Putamen (tissue), 1 donor: ENCODE measurements around the gene TMEM135.
A peak's percentile ranks its signal among the peaks of the same experiment; 100 is the strongest.
"Not testable (repeated sequence)": the region's sequence is repeated elsewhere in the genome, so short reads cannot be mapped to it uniquely, and the experiment has no call there.

Source experiments
- DNase-seq: peaks from one replicate; pipeline ENCODE4 v3.0.0-alpha.2; 2016; ENCODE audit warnings: low spot score

Gene TMEM135

DNA sequence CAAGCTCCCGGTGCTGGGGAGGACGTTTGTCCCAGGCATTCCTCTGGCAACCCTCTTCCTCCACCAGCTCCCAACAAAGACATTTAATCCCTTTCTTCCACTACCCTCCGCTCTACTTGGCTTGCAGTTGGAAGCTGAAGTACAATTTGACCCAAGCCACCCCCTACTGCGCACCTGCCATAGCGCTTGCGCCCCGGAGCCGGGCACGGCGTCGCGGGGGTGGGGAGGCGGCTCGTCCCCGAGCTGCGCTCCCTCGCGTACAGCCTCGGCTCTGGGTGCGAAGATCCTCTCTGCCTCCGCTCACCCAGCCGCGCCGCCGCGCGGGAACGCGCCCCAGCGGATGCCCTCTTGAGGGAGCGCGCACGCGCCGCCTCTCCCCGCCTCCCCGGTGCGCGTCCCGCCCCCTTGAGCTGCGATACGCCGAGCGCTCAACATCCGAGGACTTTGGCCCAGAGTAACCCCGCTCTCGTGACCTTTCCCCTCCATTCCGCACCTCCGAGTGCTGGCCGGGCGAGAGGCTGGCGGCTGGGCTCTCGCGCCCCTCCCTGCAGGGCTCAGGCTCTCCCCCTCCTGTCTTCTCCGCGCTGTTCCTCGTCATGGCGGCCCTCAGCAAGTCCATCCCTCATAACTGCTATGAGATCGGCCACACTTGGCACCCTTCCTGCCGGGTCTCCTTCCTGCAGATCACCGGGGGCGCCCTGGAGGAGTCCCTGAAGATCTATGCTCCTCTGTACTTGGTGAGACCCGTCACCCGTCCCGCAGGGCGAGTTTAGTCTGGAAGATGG lies at the start of gene TMEM135:
TSS of gene TMEM135 (plus strand) at position 485 of the 785 bp plus-strand sequence. CDS start at position 597, 112 bp downstream.
- DNase-seq = peak; percentile 95

DNA sequence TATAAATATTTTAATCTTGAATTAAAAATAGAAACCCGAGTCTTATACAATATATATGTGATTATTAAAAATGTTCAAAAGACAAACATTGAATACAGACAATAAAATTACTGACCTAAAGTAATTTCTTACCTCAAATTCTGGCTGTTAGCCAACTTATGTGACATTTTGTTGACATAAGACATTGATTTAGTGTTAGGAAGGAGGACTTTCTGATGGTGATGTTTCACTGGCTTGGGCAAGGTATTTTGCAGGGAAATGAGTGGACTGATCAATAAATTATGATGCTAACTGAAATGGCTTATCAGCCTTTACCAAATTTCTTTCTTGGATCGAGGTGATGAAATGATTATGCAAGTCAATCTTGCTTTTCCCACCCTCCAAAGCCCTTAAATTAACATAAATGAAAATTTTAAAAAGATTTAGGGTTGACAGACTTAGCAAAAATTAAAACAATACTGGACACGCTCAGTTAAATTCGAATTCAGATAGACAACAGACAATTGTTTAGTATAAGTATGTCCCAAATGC lies 49.3 kb upstream of the TMEM135 start:
- no peak for DNase-seq

DNA sequence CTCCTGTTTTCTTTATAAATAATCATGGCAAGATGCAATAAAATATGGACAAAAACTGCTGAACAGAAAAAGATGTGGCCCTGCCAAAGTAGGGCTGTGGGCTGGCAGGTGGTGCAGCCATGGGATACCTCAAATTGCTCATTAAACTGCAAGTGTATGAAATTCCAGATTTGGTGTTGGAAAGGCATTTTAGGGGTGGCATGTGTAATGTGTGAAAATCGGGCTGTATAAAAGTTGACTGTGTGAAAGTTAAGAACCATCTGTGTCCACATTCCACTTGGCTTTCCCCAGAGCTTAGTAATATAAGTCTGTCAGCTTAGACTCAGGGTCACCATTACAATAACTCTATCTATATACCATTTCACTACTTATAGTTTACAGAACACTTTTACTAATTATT lies 47.7 kb upstream of the TMEM135 start:
- DNase-seq = no peak

DNA sequence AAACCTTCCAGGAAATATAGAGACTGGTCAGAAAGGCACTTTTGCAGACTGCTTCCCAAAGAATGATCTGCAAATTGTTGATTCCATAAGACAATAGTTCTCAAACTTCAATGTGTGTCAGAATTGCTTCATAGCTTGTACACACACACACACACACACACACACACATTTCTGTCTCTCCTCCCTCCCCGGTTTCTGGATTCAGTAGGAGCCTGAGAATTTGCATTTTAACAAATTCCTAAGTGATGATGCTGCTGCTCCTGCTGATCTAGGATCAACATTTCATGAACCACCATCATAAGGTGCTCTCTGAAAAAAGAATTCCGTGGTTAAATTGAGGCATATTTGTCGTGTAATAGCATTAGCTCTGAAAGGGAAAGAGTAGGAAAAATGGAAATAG lies 47.2 kb upstream of the TMEM135 start:
- DNase-seq = no peak

DNA sequence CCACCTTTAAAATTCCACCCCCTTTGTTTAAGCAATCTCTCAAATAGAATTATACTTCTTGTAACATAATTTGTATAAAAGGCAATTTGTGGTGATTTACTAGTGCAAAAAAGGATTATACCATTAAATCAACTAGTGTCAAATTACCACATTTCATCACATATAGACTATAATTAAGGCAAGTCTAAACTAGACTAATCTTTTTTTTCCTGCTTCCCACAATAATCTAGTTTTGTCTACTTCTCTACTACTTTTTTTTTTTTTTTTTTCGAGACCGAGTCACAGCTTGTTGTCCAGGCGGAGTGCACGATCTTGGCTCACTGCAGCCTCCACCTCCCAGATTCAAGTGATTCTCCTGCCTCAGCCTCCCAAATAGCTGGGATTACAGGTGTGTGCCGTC lies 46.4 kb upstream of the TMEM135 start:
- DNase-seq = no peak

DNA sequence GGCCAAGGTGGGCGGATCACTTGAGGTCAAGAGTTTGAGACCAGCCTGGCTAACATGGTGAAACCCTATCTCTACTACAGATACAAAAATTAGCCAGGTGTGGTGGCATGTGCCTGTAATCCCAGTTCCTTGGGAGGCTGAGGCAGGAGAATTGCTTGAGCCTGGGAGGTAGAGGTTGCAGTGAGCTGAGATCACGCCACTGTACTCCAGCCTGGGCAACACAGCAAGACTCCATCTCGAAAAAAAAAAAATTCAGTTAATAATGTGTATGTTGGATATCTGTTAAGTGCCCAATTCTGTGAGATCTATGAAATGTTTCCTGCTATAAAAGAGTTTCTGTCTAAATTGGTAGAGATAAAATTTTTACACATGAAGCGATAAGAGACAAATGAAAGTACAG lies 45.4 kb upstream of the TMEM135 start:
- not testable (repeated sequence) for DNase-seq

DNA sequence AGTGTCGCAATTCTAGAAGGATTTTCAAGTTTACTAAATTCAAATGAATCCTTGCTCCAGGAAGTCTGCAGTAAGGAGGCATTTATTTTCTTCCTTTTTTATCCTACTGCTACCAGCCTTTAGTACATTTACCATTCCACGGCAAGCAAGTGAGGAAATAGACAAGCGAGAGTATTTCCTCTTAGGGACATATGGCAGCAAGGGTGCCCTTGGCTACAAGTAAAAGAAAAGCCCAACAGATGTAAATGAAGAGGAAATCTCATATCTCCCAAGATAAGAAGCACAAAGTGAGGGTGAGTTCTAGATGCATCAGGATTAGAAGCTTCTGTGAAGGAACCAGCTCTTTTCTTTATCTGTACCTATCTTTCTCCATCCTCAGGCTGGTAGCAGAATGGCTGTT lies 44.7 kb upstream of the TMEM135 start:
- DNase-seq = no peak

DNA sequence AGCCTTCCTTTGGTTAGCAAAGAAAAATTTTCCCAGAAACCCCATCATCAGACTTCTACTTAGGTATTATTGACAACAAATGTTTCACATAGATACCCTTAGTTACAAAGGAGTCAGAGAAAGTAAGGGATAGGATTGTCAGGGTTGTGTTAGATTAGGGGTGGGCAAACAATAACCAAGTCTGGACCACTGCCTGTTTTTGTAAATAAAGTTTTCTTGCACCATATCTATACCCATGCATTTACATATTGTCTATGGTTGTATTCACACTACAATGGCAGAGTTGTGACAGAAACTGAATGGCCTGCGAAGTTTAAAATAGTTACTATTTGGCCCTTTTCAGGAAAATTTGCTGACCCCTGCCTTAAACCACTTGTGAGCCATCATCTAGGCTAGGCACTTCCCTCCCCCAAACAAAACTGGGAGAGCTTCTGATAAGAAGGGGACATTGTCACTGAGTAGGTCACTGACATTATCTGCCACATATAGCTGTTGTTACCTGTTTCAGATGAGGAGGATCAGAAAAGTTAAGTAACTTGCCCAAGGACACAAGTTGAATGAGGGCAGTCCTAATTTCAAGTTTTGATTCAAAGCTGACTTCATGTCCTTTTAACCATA lies 40.7 kb upstream of the TMEM135 start:
- no peak for DNase-seq

DNA sequence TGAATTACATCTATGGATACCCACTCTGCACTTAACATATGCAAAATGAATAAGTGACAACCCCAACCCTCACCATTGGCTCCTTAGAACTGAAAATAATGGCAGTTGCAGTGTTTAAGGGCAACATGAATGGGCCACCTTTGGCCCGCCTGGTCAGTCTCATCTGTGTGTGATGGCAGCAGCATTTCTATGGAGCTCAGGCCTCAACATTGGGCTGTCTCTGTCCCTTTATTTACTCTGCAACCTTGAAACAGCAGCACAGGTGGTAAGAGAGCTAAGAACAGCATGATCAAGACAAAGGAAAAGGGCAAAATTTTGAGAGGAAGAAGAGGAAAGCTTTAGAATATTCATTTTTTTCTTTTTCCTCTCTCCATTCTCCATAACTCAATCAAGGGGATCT lies 38.3 kb upstream of the TMEM135 start:
- no peak for DNase-seq

DNA sequence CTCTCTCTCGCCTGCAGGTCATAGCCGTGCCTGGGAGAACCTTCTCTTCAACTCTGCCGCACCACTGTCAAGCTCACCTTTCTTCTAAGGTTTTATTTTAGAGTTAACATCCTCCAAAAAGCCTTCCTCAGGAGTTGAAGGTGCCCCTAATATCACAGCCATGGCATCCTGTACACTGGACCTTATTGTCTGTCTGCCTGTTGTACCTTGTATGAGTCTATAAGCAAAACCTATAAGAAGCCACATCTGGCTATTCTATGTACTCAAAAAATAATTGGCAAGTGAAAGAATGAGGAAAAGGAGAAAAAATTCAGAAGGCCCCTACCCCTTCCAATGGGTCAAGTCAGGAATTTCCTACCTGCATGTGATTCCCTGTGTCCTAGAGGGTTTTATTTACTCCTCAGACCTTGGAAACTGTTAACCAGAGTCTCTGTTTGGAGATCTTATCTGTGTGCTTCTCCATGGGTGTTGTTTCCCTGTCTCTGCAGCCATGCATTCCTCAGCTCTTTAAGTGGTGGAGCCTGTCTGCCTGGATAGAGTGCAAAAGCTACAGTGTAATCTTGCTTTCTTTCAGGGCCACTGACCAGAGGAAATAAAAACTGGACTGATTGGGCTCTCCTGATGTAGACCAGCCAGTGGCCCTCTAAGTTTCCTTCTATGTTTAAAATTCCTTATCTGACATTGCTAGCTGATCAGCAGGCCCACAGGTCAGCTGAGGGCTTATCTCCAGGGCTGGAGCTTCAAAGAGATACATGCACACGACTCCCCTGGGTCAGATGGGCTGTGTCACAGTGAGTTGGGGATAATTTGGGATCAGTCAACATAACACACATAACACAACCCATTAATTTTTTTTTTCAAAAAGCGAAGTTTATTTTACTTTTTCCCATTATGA lies 37.6 kb upstream of the TMEM135 start:
- DNase-seq = no peak

DNA sequence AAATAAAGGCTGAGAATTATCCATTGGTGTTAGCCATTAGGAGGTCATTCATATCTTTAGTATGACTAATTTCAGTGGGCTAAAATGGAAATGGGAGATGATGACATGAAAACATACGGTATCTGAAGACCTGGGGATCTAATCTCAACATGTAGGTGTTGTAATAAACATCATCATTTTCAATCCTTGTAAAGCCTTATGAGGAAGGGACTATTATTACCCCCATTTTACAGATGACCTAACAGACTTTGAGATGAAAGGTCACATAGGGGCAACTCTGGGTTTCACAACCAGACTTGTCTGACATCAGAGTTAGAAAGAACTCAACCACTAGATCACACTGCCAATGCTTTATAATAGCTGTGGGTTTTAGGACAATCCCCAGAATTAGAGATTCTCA lies 34.8 kb upstream of the TMEM135 start:
- DNase-seq = no peak

DNA sequence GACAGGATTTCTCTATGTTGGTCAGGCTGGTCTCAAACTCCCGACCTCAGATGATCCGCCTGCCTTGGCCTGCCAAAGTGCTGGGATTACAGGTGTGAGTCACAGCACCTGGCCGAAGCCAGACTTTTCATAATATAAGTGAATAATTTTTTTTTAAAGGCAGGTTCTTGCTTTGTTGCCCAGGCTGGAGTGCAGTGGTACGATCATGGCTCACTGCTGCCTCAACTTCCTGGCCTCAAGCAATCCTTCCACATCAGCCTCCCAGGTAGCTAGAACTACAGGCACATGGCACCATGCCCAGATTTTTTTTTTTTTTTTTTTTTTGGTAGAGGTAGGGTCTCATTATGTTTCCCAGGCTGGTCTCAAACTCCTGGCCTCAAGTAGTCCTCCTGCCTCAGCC lies 33.5 kb upstream of the TMEM135 start:
- not testable (repeated sequence) for DNase-seq

DNA sequence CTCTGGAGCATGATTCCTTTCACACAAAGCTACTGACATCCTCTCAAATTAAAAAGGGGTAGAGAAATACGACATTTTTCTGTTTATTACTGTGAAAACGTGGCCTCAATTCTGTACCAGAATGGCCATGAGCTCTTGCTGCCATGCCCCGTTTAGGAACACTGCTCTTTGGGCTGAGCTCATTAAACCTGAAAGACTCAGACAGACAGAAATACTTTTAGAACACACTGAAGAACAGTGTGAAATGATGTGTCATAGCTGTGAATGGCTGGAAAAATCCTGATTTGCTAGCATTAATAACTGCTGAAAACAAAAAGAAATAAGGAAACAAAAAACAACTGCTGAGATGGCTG lies 32.2 kb upstream of the TMEM135 start:
- no peak for DNase-seq

DNA sequence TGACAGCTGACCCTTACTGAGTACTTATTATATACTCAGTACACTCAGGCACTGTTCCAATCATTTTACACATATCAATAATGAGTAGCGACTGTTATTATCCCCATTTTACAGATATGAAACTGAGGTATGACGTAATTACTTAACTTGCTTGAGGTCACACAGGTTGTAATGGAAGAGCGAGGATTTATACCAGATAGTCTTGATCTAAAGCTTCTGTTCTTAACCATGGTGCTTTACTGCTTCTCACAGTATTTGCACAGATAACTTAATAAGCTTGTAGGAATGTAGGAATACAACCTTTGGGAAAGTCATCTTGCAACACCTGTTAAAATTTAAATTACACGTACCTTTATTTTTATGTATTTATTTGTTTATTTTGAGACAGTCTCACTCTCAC lies 31.7 kb upstream of the TMEM135 start:
- DNase-seq = no peak

DNA sequence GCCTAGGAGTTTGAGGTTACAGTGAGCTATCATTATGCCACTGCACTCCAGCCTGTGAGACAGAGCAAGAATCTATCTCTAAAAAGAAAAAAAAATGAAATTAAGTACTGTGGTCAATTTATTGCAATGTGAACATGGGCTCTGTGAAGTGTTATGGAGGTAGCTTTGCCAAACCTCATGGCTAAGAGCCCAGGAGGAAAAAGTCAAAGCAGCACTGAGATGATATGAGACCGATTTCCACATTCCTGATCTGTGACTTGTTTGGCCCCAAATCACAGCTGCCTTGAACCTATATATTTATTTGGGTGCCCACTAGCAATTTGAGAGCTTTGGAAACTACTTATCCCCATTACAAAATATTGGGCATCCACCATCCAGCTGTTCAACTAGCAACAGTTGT lies 29.8 kb upstream of the TMEM135 start:
- no peak for DNase-seq

DNA sequence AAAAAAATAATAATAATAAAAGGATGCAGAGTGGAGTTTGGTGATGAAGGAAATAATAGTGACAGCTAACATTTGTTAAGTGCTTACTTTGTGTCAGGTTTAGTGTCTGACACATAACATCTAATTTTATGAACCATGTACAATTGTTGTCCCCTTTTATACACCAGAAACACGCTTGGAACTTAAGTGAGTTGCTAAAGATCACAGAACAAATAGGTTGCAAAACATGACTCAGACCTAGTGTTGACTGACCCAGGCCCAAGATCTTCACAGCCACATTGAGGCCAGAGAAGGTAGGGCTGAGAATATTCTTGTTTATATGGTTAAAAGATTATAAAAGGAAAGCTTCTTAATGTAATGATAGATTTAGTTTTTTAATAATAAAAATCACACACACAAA lies 25.6 kb upstream of the TMEM135 start:
- DNase-seq = no peak

DNA sequence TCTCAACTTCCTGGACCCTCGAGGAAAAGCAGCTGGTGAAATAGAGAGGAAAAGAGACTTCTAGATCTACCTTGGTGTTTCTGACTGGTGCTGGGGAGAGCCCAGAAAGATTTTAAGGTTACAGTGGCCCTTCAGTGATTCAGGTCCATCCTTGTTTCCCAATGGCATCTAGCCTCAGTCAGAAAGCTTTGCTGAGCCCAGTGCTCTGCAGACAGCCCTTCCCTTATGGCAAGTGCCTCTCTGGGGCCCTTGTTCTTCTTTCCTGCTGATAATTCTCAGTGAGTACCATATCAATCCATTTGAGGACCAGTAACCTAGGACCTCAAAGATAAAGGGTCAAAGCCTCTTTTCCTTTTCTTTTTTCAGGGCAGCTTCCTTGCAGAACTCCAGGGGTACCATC lies 25.1 kb upstream of the TMEM135 start:
- no peak for DNase-seq

DNA sequence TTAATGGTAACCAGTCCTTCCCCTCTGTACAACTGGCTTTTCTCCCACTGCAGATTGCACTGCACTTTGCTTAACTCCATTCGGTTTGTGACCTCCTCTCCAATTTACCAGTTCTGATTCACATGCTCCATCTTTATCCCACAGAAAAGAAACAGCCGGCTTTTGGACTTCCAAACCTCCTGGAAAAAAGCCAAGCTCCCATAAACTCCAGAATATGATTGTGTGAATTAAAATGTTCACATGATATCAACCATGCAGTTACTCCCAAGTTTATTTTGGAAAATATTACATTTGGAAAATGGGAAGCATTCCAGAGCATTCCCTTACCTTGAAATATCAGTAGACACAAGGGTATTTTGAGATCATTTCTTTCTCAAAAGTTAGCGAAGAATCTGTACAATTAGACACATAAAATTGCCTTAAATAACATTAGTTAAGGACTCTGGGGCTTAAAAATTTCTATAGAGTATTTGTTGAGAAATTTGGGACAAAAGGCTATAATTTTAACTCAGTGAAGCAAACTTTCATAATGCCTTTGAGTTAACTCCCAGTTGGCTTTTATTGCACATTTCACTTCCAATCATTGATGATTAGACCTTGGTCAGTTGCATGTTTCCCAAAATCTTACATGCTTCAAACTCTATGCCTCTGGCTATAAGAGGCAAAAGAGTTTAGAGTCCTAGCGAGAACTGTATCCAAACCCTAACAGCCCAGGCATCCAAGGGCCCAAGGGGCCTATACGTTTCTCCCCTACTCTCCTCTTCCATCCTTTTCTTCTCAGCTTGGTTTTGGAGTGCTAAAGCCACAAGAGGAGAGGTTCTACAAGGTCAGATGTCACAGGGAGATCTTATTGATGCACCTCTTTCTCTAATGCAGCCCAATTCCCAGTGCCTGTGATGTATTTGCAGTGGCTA lies 23.6 kb upstream of the TMEM135 start:
- no peak for DNase-seq

DNA sequence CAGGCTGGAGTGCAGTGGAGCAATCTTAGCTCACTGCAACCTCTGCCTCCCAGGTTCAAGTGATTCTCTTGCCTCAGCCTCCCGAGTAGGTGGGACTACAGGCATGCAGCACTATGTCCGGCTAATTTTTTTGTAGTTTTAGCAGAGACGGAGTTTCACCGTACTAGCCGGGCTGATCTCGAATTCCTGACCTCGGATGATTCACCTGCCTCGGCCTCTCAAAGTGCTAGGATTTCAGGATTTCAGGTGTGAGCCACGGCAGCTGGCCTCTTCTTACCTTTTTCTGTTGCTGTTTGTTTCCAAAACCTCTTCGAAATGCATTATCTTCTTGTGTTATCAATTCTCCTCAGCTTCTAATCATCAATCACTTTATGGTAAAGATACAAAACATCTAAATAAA lies 22.1 kb upstream of the TMEM135 start:
- no peak for DNase-seq

DNA sequence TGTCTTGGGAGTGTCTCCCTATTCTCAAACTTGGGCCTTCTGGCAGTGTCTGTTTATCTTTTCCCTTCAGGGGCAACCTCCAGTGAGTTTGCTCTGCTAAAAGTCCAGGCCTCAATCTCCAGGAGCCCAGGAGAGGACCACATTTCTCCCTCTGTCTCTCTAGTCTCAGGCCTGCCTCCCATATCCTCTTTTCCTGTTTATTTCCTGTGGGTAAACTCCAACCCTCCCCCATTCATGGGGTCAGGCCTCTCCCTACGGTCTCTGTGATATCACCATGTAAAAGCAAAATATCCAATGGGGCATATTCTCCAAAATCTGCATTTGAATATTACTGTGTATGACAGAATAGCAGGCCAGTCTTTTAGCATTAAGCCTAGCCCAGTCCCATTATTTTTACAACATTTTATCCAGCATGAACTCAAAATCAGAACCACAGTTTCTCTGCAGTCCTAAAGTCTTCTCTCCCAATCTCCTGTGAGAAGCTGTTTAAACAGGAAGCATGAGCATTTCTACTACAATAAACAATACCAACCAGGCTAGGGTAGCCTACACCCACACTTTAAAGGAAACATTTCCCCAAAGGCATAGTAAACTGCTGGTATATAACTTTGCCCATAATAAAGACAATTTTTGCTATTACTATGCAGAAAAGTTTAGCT lies 18.0 kb upstream of the TMEM135 start:
- DNase-seq = no peak

DNA sequence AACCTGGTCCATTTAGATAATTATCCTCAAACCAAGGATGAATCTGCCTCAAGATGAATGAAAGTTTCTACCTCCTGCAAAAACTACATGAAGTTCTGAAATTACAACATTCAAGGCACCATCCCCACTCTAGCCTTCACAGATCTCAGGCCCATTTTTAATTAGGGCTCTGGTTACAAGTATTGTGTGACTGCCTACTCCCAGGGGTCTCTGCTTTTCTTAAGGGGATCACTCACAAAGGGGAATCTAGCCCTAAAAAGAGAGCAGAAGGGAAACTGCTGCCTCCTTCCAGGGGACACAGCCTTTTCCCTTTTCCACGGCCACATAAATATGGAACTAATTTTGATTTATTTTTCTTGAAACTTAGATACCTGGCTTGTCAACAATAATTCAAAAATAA lies 17.4 kb upstream of the TMEM135 start:
- no peak for DNase-seq
